GM12878 (cell line): Measurements from ENCODE around the gene CBR4. TPM values are rescaled to one million over a fixed set of nuclear protein-coding genes. Genes with fewer than 3 reads are reported as not detected.
A peak's percentile ranks its signal among the peaks of the same experiment; 100 is the strongest.

Experiments used
- ATAC-seq: fragments of 200-7000 bp; cut with Tn5 transposase; 3 replicates; pipeline ENCODE4 v1.9.1; 2020; ENCODE audit warnings: mild to moderate bottlenecking, moderate library complexity
- BruUV-seq: library from RNA; stranded (reverse); fragments of 400-500 nt; replicated peaks from 2 replicates; lab custom pipeline; 2021; lab: Mats Ljungman, UMichigan
- CTCF ChIA-PET: fragments of 300-600 bp; sonication (Branson Sonifier 250); formaldehyde crosslinking; extraction: SDS; loops from one replicate; lab custom pipeline; 2021; ENCODE audit warnings: inconsistent platforms; lab: Yijun Ruan, JAX
- POLR2A ChIA-PET: fragments of 350-600 bp; formaldehyde crosslinking; extraction: SDS; loops from one replicate; lab custom pipeline; 2021; ENCODE audit warnings: inconsistent platforms; lab: Charles Lee
- RAD21 ChIA-PET: fragments of 300-600 bp; sonication (Branson Sonifier 250); formaldehyde crosslinking; loops from one replicate; lab custom pipeline; 2023; ENCODE audit warnings: antibody characterized with exemption; ENCODE audit not compliant: unreplicated experiment; lab: Charles Lee
- SMC1A ChIA-PET: fragments of 300-600 bp; sonication (Branson Sonifier 250); formaldehyde crosslinking; loops from one replicate; lab custom pipeline; 2023; ENCODE audit not compliant: unreplicated experiment, uncharacterized antibody; lab: Charles Lee
- DNase-seq: peaks from one replicate; pipeline ENCODE4 v3.0.0-alpha.2; 2011; ENCODE audit warnings: low read depth, low spot score
- FAIRE-seq: peaks from 3 replicates; lab custom pipeline; 2011; peaks lifted over from hg19 to GRCh38; lab: Jason Lieb, UNC
- H2AFZ ChIP-seq: 2 replicates; pipeline ENCODE4 v1.6.0; 2011; ENCODE audit warnings: low read depth, low read length, control low read depth; ENCODE audit not compliant: control insufficient read depth
- H3K27ac ChIP-seq: 2 replicates; pipeline ENCODE4 v1.5.1; 2011; ENCODE audit warnings: control low read depth; ENCODE audit not compliant: control insufficient read depth, insufficient read depth
- H3K27me3 ChIP-seq, 2 experiments: replicated peaks in 1 of 2; 2 replicates each; pipeline versions ENCODE4 v1.6.0 to v1.6.1; 2011; ENCODE audit warnings: low read length in 1 of 2; ENCODE audit not compliant: control insufficient read depth in 2 of 2, insufficient read depth in 2 of 2
- H3K36me3 ChIP-seq, 2 experiments: 2 replicates each; pipeline ENCODE4 v1.5.1; 2011; ENCODE audit warnings: low read length in 1 of 2; ENCODE audit not compliant: control insufficient read depth in 2 of 2, insufficient read depth in 2 of 2
- H3K4me1 ChIP-seq: 2 replicates; pipeline ENCODE4 v1.6.1; 2011; ENCODE audit warnings: mild to moderate bottlenecking, low read length, moderate library complexity, mixed read lengths; ENCODE audit not compliant: control insufficient read depth, insufficient read depth
- H3K4me2 ChIP-seq: 2 replicates; pipeline ENCODE4 v1.6.0; 2011; ENCODE audit warnings: control low read depth; ENCODE audit not compliant: control insufficient read depth, insufficient read depth
- H3K4me3 ChIP-seq: fragments of 200-600 bp; sonication (generic); 2 replicates; pipeline ENCODE4 v1.5.1; 2016
- H3K79me2 ChIP-seq: 2 replicates; pipeline ENCODE4 v1.6.0; 2011; ENCODE audit warnings: low read length; ENCODE audit not compliant: control insufficient read depth, insufficient read depth
- H3K9ac ChIP-seq: 2 replicates; pipeline ENCODE4 v1.8.0; 2011; ENCODE audit warnings: low read length, control low read depth, mixed read lengths; ENCODE audit not compliant: control insufficient read depth, insufficient read depth
- H3K9me3 ChIP-seq: replicated peaks from 3 replicates; pipeline ENCODE4 v1.5.1; 2011; ENCODE audit warnings: mild to moderate bottlenecking, low read length; ENCODE audit not compliant: control insufficient read depth, insufficient read depth
- H4K20me1 ChIP-seq: 2 replicates; pipeline ENCODE4 v1.6.0; 2011; ENCODE audit not compliant: control insufficient read depth, insufficient read depth
- BCL11A ChIP-seq: IDR thresholded peaks from 2 replicates; pipeline ENCODE4 v1.6.1; 2011; ENCODE audit warnings: low read depth, low read length
- HSF1 ChIP-seq: fragments of 150-350 bp; IDR thresholded peaks from 2 replicates; pipeline ENCODE4 v1.6.1; 2014; ENCODE audit warnings: mild to moderate bottlenecking, low read depth, low read length
- MAX ChIP-seq: IDR thresholded peaks from 2 replicates; pipeline ENCODE4 v1.6.1; 2012; ENCODE audit warnings: low read depth, low read length, improper control_type of control experiment
- MEF2A ChIP-seq: IDR thresholded peaks from 2 replicates; pipeline ENCODE4 v1.6.1; 2011; ENCODE audit warnings: low read depth, mild to moderate bottlenecking, low read length, moderate library complexity; ENCODE audit not compliant: insufficient read depth
- POLR2AphosphoS5 ChIP-seq: IDR thresholded peaks from 2 replicates; pipeline ENCODE4 v1.6.1; 2011; ENCODE audit warnings: mild to moderate bottlenecking, low read length, inconsistent platforms
- RAD21 ChIP-seq: IDR thresholded peaks from 2 replicates; pipeline ENCODE4 v1.6.1; 2011; ENCODE audit warnings: mild to moderate bottlenecking, low read depth, low read length, moderate library complexity; ENCODE audit not compliant: insufficient read depth
- RB1 ChIP-seq: fragments of 450-650 bp; formaldehyde crosslinking; IDR thresholded peaks from 2 replicates; pipeline ENCODE4 v1.6.1; 2017; ENCODE audit warnings: mild to moderate bottlenecking, borderline replicate concordance
- RFX5 ChIP-seq: IDR thresholded peaks from 2 replicates; pipeline ENCODE4 v1.6.1; 2011; ENCODE audit warnings: low read depth, low read length, improper control_type of control experiment
- STAT1 ChIP-seq: fragments of 450-650 bp; conservative IDR thresholded peaks from 2 replicates; pipeline ENCODE4 v1.6.1; 2014; ENCODE audit warnings: antibody characterized with exemption, mild to moderate bottlenecking
- SUPT20H ChIP-seq: IDR thresholded peaks from 2 replicates; pipeline ENCODE4 v1.6.1; 2011; ENCODE audit warnings: low read depth, mild to moderate bottlenecking, low read length, moderate library complexity, borderline replicate concordance; ENCODE audit not compliant: control insufficient read depth
- YBX1 ChIP-seq: fragments of 450-650 bp; IDR thresholded peaks from 2 replicates; pipeline ENCODE4 v1.6.1; 2016; ENCODE audit warnings: antibody characterized with exemption
- ZSCAN29 ChIP-seq: fragments of 450-650 bp; IDR thresholded peaks from 2 replicates; pipeline ENCODE4 v1.6.1; 2017; ENCODE audit warnings: mild to moderate bottlenecking, moderate library complexity
- WGBS: methylation state at CpG from one replicate; pipeline ENCODE4 v1.1.6; 2016; ENCODE audit warnings: low lambda C conversion rate; ENCODE audit not compliant: insufficient replicate concordance, insufficient coverage; ENCODE audit errors: missing lambda C conversion rate; 5-methylcytosine and 5-hydroxymethylcytosine counted together
- in situ Hi-C: fragments of 300-500 bp; cut with MboI; formaldehyde crosslinking; loops from 9 replicates; pipeline ENCODE4 v1.14.3; 2018; ENCODE audit warnings: mixed read lengths
- intact Hi-C: fragments of 100-400 bp; cut with micrococcal nuclease; formaldehyde crosslinking; loops from one replicate; pipeline ENCODE4 v1.14.2; 2022; ENCODE audit not compliant: unreplicated experiment
- polyA plus RNA-seq, 11 experiments: library from polyadenylated mRNA; depleted of rRNA in 4 of 11; unstranded in 6 of 11; stranded (reverse) in 5 of 11; fragments of >200 nt; fragmentation: Nextera tagmentation in 4 of 11; fragmentation: Illumina TruSeq in 1 of 11; extraction: Ambion mirVana in 4 of 11; extraction: Trizol in 1 of 11; gene quantifications; 1 replicate in 1 of 11; 2 replicates in 10 of 11; pipeline versions ENCODE4 v1.2.1 to v1.2.3, GENCODE V29; 2011 to 2016; ENCODE audit warnings: inconsistent platforms in 2 of 11, missing spikeins in 2 of 11, low read depth in 1 of 11
- total RNA-seq, 4 experiments: library from RNA; depleted of rRNA in 3 of 4; stranded (reverse); fragments of >200 nt in 3 of 4; fragmentation: Illumina TruSeq in 1 of 4; extraction: Trizol in 1 of 4; gene quantifications; 2 replicates each; pipeline versions ENCODE4 v1.2.1 to v1.2.3, GENCODE V29; 2013 to 2021

CBR4 gene
- total and polyA plus RNA-seq, 10 of the 15 experiments (the other 5 are each of a cell fraction or from before 2014, with no cell fraction given): 17.3 to 38.8 (median 24.8) TPM

- ATAC-seq: no peak
- TF ChIP-seq YBX1 (no peak), RAD21 (0 out of 2 replicates have a peak, but pooled peaks have one; percentile 20), ZSCAN29 (no peak)
- intact Hi-C loops (no loop called here), in situ Hi-C loops (no loop called here)
- no peak overlapping the region for H3K9ac ChIP-seq
- H4K20me1 ChIP-seq: no peaks in the 10 kb centered on the region
- FAIRE-seq: no peak
- no peak for DNase-seq
- no peaks in the 10 kb centered on the region for H3K4me1 ChIP-seq
- no peak overlapping the region for H3K4me3 ChIP-seq
- no peaks in the 10 kb centered on the region for H3K9me3 ChIP-seq
- no peaks in the 10 kb centered on the region for H3K36me3 ChIP-seq
- ChIA-PET POLR2A (no interaction called here), RAD21 (interaction anchor here (0.5 to 2.0 kb wide), 3 partner anchors 21 to 440 kb away, joined by 3 to 5 read pairs (median 4); no protein-coding TSS in a partner anchor), SMC1A (interaction anchor here (1.4 kb wide), 1 partner anchor 123 kb away, joined by 3 read pairs; no protein-coding TSS in a partner anchor), CTCF (no interaction called here)
- no peaks in the 10 kb centered on the region for H3K79me2 ChIP-seq
- no peak overlapping the region for H3K4me2 ChIP-seq
- H3K27ac ChIP-seq: no peak overlapping the region
- no peak overlapping the region for H2AFZ ChIP-seq
- 58% methylated on average over 15 of the region's 15 CpGs for WGBS
- H3K27me3 ChIP-seq: no peaks in the 10 kb centered on the region
- no TSS peak for BruUV-seq
Observed at GRCh38 chr4:169045862-169046584, 36.0 kb upstream of the CBR4 start.

GRCh38 chr4:169044714-169045447 is 34.8 kb upstream of the CBR4 start:
- TF ChIP-seq POLR2AphosphoS5 (no peak), MEF2A (no peak), RB1 (no peak), MAX (no peak), SUPT20H (no peak), BCL11A (no peak), HSF1 (no peak), RFX5 (no peak), STAT1 (no peak), RAD21 (no peak)
- no peak for FAIRE-seq
- no peaks in the 10 kb centered on the region for H3K9me3 ChIP-seq
- no TSS peak for BruUV-seq
- in situ Hi-C loops: no loop called here
- SMC1A ChIA-PET: interaction anchor here (0.9 to 1.4 kb wide), 3 partner anchors 23 to 121 kb away, joined by 3 to 4 read pairs (median 3); no protein-coding TSS in a partner anchor
- RAD21 ChIA-PET: interaction anchor here (0.6 to 2.0 kb wide), 4 partner anchors 20 to 441 kb away, joined by 3 to 5 read pairs (median 4); no protein-coding TSS in a partner anchor
- POLR2A ChIA-PET: interaction anchor here (0.6 kb wide), 2 partner anchors 214 to 322 kb away, joined by 4 to 6 read pairs; no protein-coding TSS in a partner anchor
- no peaks in the 10 kb centered on the region for H3K27me3 ChIP-seq
- no peak overlapping the region for H2AFZ ChIP-seq
- no peaks in the 10 kb centered on the region for H3K36me3 ChIP-seq
- no peak overlapping the region for H3K4me2 ChIP-seq
- WGBS: 58% methylated on average over 5 of the region's 5 CpGs
- ATAC-seq: no peak
- no peak overlapping the region for H3K4me3 ChIP-seq
- intact Hi-C loops: no loop called here
- no peak overlapping the region for H3K27ac ChIP-seq
- H3K9ac ChIP-seq: no peak overlapping the region
- H3K79me2 ChIP-seq: no peaks in the 10 kb centered on the region
- DNase-seq: no peak
- no peaks in the 10 kb centered on the region for H4K20me1 ChIP-seq
- H3K4me1 ChIP-seq: no peaks in the 10 kb centered on the region
- CTCF ChIA-PET: interaction anchor here (0.6 to 0.9 kb wide), 2 partner anchors 439 to 441 kb away, joined by 3 read pairs; no protein-coding TSS in a partner anchor
